Measurements from ENCODE around the gene HSD17B8.

The HSD17B8 gene

DNA sequence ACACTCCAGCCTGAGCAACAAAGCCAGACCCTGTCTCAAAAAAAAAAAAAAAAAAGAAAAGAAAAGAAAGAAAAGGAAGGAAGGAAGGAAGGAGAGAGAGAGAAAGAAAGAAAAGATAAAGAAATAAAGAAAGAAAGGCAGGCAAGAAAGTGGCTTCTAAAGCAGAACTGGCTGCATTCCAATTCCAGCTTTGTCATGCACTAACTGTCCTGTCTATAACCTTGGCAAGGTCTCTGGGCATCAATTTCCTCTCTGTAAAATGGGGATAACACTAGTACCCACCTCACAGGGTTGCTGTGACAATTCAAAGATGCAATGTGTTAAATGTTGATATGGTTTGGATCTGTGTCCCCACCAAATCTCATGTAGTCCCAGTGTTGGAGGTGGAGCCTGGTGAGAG lies 31.9 kb downstream of the HSD17B8 start:
- Histone ChIP-seq H3K27me3 (replicated peaks; ENCODE audit: control insufficient read depth, insufficient read depth, low read length) (peaks cover 47% of the 10 kb centered on the region), H3K4me1 (ENCODE audit: control insufficient read depth, insufficient read depth, low read length) (no peaks in the 10 kb centered on the region), H3K4me3 (ENCODE audit: low read length) (no peak overlapping the region), H3K9ac (ENCODE audit: low read length) (no peak overlapping the region), H3K9me3 (ENCODE audit: control insufficient read depth, low read length) (no peaks in the 10 kb centered on the region), H3K36me3 (ENCODE audit: control insufficient read depth, insufficient read depth, low read length, severe bottlenecking) (no peaks in the 10 kb centered on the region)
- no peak for DNase-seq (ENCODE audit: low read depth)

DNA sequence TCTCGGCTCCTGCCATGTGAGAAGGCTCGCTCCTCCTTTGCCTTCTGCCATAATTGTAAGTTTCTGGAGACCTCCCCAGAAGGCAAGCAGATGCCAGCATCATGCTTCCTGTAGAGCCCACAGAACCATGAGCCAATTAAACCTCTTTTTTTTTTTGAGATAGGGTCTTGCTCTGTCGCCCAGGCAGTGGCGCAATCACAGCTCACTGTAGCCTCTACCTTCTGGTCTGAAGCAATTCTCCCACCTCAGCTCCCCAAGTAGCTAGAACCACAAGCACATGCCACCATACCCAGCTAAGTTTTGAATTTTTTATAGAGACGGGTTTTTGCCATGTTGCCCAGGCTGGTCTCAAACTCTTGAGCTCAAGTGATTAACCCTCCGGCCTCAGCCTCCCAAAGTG lies 32.4 kb downstream of the HSD17B8 start:
- no peak overlapping the region for H3K9ac ChIP-seq (ENCODE audit: low read length)
- no peaks in the 10 kb centered on the region for H3K9me3 ChIP-seq (ENCODE audit: control insufficient read depth, low read length)
- H3K4me3 ChIP-seq (ENCODE audit: low read length) = no peak overlapping the region
- peaks cover 47% of the 10 kb centered on the region for H3K27me3 ChIP-seq (replicated peaks; ENCODE audit: control insufficient read depth, insufficient read depth, low read length)
- H3K4me1 ChIP-seq (ENCODE audit: control insufficient read depth, insufficient read depth, low read length) = no peaks in the 10 kb centered on the region
- no peaks in the 10 kb centered on the region for H3K36me3 ChIP-seq (ENCODE audit: control insufficient read depth, insufficient read depth, low read length, severe bottlenecking)
- no peak for DNase-seq (ENCODE audit: low read depth)

DNA sequence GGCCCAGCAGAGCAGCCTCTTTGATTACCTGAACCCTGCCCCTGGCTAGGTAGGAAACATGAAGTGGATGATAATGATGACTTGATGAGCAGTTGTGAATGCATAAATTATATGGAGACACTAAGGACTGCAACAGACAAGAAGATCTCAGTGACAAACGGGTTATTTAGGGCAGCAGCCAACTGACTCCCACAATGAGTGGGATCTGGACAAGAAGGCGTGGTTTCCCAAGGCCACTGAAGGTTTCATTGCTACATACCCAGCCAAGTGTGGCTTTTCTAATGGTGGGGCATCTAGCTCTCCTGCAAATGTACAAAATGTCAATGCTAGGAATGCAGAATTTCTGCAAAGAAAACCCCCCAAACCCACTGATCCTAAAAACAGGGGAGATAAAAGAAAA lies 33.3 kb downstream of the HSD17B8 start:
- no peaks in the 10 kb centered on the region for H3K9me3 ChIP-seq (ENCODE audit: control insufficient read depth, low read length)
- H3K4me3 ChIP-seq (ENCODE audit: low read length) = no peak overlapping the region
- no peak overlapping the region for H3K9ac ChIP-seq (ENCODE audit: low read length)
- H3K4me1 ChIP-seq (ENCODE audit: control insufficient read depth, insufficient read depth, low read length) = no peaks in the 10 kb centered on the region
- H3K27me3 ChIP-seq (replicated peaks; ENCODE audit: control insufficient read depth, insufficient read depth, low read length) = peaks cover 41% of the 10 kb centered on the region
- H3K36me3 ChIP-seq (ENCODE audit: control insufficient read depth, insufficient read depth, low read length, severe bottlenecking) = no peaks in the 10 kb centered on the region
- no peak for DNase-seq (ENCODE audit: low read depth)

DNA sequence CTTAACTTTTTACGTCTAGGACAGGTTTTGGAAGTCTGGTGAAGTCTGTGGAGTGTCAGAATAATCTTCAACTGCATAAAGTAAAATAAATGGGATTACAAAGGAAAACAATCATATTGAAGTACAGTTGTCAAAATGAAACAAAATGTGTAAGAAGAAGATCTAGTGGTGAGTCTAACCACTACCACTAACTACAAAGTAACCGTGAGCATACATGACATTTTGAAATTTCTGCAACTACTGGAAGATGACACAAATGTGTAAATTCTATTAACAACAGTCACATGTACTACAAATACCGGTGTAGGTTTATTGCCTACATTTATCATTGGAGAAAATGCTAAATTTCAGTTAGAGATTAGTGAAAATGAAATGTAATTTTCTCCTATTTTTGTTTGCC lies 37.5 kb downstream of the HSD17B8 start:
- Histone ChIP-seq H3K36me3 (ENCODE audit: control insufficient read depth, insufficient read depth, low read length, severe bottlenecking) (no peaks in the 10 kb centered on the region), H3K9ac (ENCODE audit: low read length) (no peak overlapping the region), H3K27me3 (replicated peaks; ENCODE audit: control insufficient read depth, insufficient read depth, low read length) (peaks cover 16% of the 10 kb centered on the region), H3K4me3 (ENCODE audit: low read length) (no peak overlapping the region), H3K4me1 (ENCODE audit: control insufficient read depth, insufficient read depth, low read length) (peaks cover 2% of the 10 kb centered on the region), H3K9me3 (ENCODE audit: control insufficient read depth, low read length) (no peaks in the 10 kb centered on the region)
- no peak for DNase-seq (ENCODE audit: low read depth)

DNA sequence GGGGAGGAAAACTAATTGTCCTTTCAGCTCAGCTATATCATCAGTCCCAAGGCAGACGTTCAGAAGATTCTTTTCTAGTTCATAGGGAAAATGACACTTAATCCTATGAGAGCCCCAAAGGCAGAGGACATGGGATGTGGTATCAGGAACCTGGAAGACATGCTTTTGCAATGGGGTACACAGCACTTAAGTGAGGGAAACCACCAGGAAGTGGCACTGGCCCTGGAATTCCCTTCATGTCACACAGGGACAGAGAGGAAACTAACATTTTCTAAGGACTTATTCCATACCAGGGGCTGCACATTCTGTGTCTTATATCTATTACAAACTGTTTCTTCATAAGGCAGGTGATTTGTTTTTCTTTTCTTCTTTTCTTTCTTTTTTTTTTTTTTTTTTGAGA lies 39.0 kb downstream of the HSD17B8 start:
- Histone ChIP-seq H3K4me3 (ENCODE audit: low read length) (no peak overlapping the region), H3K36me3 (ENCODE audit: control insufficient read depth, insufficient read depth, low read length, severe bottlenecking) (no peaks in the 10 kb centered on the region), H3K27me3 (replicated peaks; ENCODE audit: control insufficient read depth, insufficient read depth, low read length) (peaks cover 16% of the 10 kb centered on the region), H3K4me1 (ENCODE audit: control insufficient read depth, insufficient read depth, low read length) (peaks cover 8% of the 10 kb centered on the region), H3K9ac (ENCODE audit: low read length) (no peak overlapping the region), H3K9me3 (ENCODE audit: control insufficient read depth, low read length) (no peaks in the 10 kb centered on the region)
- no peak for DNase-seq (ENCODE audit: low read depth)

DNA sequence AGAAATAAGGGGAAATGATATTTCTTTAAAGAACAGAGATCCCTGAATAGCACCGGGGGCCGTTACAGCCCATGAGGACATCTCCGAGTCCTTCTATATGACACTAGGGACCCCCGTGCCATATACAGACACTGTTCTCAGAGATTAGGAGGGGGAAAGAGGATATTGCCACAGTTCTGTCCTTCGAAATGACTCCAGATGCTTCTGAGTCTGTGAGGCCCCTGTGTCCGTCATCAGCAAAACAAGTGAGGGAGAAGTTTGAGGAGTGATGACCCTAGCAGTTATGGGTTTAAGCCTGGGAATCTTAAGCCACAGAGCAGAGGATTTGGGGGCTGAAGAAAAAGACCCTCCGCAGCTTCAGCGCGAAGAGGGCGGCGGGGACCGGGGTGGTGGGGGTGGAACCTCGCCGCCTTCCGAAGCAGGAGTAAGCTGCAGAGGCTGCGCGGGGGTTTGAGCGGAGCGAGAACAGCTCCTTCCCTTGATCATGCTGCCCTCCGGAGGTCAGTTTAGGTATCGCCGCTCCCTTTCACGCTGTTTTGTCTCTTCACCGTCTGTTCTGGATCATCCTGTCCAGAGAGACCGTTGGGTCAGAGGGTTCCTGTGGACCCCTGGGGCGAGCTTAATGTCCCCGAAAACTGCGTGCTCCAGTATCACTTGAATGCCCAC lies 43.7 kb downstream of the HSD17B8 start:
- Histone ChIP-seq H3K27me3 (replicated peaks; ENCODE audit: control insufficient read depth, insufficient read depth, low read length) (no peaks in the 10 kb centered on the region), H3K4me3 (ENCODE audit: low read length) (peak overlapping the region; percentile 90), H3K9ac (ENCODE audit: low read length) (peak overlapping the region; percentile 89), H3K4me1 (ENCODE audit: control insufficient read depth, insufficient read depth, low read length) (peaks cover 45% of the 10 kb centered on the region), H3K36me3 (ENCODE audit: control insufficient read depth, insufficient read depth, low read length, severe bottlenecking) (peaks cover 8% of the 10 kb centered on the region), H3K9me3 (ENCODE audit: control insufficient read depth, low read length) (no peaks in the 10 kb centered on the region)
- DNase-seq (ENCODE audit: low read depth) = peak; percentile 96

DNA sequence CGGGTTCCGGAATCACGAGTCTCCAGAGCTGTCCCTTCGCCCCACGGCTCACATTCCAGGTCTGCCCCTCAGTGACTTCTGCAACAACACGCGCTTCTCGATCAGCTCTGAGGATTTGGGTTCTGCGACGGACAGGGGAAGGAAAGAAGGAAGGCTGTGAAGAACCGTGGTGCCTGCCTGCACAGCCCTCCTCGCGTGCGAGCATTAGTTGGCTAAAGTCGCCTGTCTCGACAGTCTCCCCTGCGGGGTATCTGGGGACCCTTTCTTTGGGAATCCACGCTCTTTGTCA lies 44.1 kb downstream of the HSD17B8 start:
- peak overlapping the region; percentile 90 for H3K4me3 ChIP-seq (ENCODE audit: low read length)
- peaks cover 8% of the 10 kb centered on the region for H3K36me3 ChIP-seq (ENCODE audit: control insufficient read depth, insufficient read depth, low read length, severe bottlenecking)
- peak overlapping the region; percentile 89 for H3K9ac ChIP-seq (ENCODE audit: low read length)
- peak; percentile 70 for DNase-seq (ENCODE audit: low read depth)
- peaks cover 46% of the 10 kb centered on the region for H3K4me1 ChIP-seq (ENCODE audit: control insufficient read depth, insufficient read depth, low read length)
- H3K9me3 ChIP-seq (ENCODE audit: control insufficient read depth, low read length) = no peaks in the 10 kb centered on the region
- no peaks in the 10 kb centered on the region for H3K27me3 ChIP-seq (replicated peaks; ENCODE audit: control insufficient read depth, insufficient read depth, low read length)

DNA sequence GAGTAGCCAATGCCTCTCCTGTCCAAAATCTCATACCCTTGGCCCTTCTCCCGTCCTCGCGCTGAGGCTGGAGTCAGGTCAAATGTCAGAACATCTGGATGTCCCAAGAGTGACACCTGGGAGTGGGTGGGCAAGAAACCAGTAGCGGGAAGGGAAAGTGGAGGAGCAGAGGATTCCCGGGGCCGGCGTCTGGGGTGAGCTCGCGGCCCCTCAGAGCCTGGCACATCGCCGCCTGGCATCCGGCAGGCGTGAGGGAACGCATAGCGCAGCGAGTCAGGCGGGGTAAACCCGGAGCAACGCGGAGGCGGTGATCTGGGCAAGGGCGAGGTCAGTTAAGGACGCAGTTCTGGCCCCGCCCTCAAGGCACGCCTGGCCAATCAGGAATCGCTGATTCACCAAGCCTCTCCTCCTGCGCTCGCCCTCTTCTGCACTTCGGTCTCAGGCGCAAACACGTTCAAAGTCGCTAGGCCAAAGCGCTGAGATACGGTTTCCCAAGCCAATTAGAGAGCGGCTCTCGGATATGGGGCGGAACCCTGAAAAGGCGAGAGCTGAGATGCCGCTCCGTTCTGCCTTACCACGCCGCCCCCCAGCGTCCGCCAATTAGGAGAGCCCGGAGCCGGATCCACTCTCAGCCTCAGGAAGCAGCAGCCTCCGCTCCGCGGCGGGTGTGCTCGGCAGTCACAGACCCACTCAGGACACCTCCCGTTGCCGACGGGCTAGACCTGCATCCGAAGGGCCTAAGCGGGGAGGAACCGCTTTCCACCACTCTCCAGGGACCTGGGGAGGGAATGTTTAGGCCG lies 44.7 kb downstream of the HSD17B8 start:
- H3K9ac ChIP-seq (ENCODE audit: low read length) = peak overlapping the region; percentile 98
- DNase-seq (ENCODE audit: low read depth) = peak; percentile 99
- H3K4me1 ChIP-seq (ENCODE audit: control insufficient read depth, insufficient read depth, low read length) = peaks cover 46% of the 10 kb centered on the region
- H3K9me3 ChIP-seq (ENCODE audit: control insufficient read depth, low read length) = no peaks in the 10 kb centered on the region
- H3K36me3 ChIP-seq (ENCODE audit: control insufficient read depth, insufficient read depth, low read length, severe bottlenecking) = peaks cover 8% of the 10 kb centered on the region
- no peaks in the 10 kb centered on the region for H3K27me3 ChIP-seq (replicated peaks; ENCODE audit: control insufficient read depth, insufficient read depth, low read length)
- H3K4me3 ChIP-seq (ENCODE audit: low read length) = peak overlapping the region; percentile 90

DNA sequence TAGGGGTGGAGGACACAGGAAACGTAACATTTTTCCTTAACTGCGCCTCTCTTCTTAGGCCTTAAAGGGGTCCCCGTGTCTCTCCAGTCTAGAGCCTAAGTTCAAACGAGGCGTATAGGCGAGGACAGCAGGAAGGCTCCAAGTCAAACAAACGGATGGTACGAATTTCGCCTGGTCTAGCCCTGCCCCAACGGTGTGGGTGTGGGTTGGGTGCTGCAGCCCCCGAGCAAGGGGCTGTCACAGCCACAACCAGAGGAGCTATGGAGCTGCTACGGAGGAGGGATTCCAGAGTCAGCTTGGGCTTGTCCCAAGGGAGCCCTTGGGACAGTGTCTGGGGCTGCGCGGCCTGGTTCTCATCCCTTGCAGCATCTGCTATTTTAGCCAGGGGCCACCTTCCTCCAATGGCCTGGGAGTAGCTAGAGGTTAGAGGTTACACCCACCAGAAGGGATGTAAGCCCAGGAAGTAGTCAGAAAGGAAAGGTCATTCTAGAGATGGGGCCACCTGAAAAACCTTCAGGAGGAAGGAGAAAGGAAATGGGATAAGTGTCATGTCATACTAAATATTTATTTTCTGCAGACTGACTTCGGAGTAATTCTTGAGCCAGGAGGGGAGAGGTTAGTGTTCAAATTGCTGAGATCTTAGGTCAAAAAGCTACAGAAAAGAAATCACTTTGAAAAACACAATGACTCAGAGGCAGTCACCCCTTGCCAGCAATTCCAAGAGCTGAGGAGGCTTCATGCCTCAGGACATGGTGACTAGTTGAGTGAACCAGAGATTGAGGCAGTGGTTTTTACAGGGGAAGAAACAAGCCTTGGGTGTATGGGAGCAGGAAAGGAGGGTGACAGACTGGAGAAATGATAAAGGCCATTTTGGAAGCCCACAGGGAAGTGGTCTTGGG lies 45.5 kb downstream of the HSD17B8 start:
- H3K9ac ChIP-seq (ENCODE audit: low read length) = peak overlapping the region; percentile 98
- H3K9me3 ChIP-seq (ENCODE audit: control insufficient read depth, low read length) = no peaks in the 10 kb centered on the region
- H3K4me1 ChIP-seq (ENCODE audit: control insufficient read depth, insufficient read depth, low read length) = peaks cover 46% of the 10 kb centered on the region
- peak; percentile 80 for DNase-seq (ENCODE audit: low read depth)
- peak overlapping the region; percentile 90 for H3K4me3 ChIP-seq (ENCODE audit: low read length)
- H3K27me3 ChIP-seq (replicated peaks; ENCODE audit: control insufficient read depth, insufficient read depth, low read length) = no peaks in the 10 kb centered on the region
- H3K36me3 ChIP-seq (ENCODE audit: control insufficient read depth, insufficient read depth, low read length, severe bottlenecking) = peaks cover 11% of the 10 kb centered on the region

DNA sequence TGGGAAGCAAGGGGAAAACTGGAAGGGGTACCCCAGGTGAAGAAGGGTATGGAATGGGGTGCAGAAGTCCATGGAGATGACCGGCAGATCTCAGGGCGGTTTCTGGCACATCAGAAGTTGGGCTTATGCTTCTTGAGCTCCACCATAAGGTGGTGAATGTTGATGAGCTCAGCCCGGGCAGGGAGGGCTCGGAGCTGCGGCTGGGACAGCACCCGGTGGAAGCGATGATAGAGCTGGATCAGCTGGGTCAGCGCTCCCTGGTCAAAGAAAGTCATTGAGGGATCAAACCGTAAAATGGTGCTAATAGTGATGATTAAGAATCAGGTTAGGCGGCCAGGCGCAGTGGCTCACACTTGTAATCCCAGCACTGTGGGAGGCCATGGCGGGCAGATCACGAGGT lies 46.3 kb downstream of the HSD17B8 start:
- Histone ChIP-seq H3K9me3 (ENCODE audit: control insufficient read depth, low read length) (no peaks in the 10 kb centered on the region), H3K9ac (ENCODE audit: low read length) (peak overlapping the region; percentile 98), H3K36me3 (ENCODE audit: control insufficient read depth, insufficient read depth, low read length, severe bottlenecking) (peaks cover 15% of the 10 kb centered on the region), H3K4me3 (ENCODE audit: low read length) (peak overlapping the region; percentile 90), H3K4me1 (ENCODE audit: control insufficient read depth, insufficient read depth, low read length) (peaks cover 46% of the 10 kb centered on the region), H3K27me3 (replicated peaks; ENCODE audit: control insufficient read depth, insufficient read depth, low read length) (no peaks in the 10 kb centered on the region)
- DNase-seq (ENCODE audit: low read depth) = no peak

DNA sequence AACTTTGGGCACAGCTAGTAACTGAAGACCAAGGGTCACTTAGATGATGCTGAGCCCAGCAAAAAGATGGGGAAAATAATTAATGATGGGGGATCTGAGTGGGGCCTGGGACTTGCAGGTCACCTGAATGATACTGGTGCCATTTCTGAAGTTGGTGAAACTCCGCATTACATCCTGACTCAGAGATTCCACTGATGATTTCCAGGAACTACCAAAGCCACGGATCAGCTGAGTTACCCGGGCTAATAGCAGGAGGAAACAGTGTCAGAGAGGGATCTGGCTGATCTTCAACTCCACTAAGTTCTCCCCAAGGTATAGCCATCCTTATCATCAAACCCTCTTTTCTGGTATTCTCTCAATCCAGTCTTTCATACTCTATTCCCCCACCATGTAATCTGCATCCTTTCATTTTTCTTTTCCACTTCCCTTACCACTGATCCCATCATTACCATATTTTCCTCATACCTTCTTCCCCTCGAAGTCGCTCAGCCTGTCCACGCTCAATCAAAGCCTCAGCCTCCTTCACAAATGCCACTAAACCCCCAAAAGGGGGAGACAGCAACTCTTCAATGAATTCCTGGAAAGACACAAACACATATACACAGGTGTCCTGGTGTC lies 47.0 kb downstream of the HSD17B8 start:
- no peak overlapping the region for H3K9ac ChIP-seq (ENCODE audit: low read length)
- no peak for DNase-seq (ENCODE audit: low read depth)
- peaks cover 15% of the 10 kb centered on the region for H3K36me3 ChIP-seq (ENCODE audit: control insufficient read depth, insufficient read depth, low read length, severe bottlenecking)

More for the DNA sequence above, 47.0 kb downstream of the HSD17B8 start:
- no peaks in the 10 kb centered on the region for H3K9me3 ChIP-seq (ENCODE audit: control insufficient read depth, low read length)
- H3K4me3 ChIP-seq (ENCODE audit: low read length) = no peak overlapping the region
- H3K4me1 ChIP-seq (ENCODE audit: control insufficient read depth, insufficient read depth, low read length) = peaks cover 46% of the 10 kb centered on the region
- no peaks in the 10 kb centered on the region for H3K27me3 ChIP-seq (replicated peaks; ENCODE audit: control insufficient read depth, insufficient read depth, low read length)
